ENCODE data around the gene CHGA.

The CHGA gene

DNA sequence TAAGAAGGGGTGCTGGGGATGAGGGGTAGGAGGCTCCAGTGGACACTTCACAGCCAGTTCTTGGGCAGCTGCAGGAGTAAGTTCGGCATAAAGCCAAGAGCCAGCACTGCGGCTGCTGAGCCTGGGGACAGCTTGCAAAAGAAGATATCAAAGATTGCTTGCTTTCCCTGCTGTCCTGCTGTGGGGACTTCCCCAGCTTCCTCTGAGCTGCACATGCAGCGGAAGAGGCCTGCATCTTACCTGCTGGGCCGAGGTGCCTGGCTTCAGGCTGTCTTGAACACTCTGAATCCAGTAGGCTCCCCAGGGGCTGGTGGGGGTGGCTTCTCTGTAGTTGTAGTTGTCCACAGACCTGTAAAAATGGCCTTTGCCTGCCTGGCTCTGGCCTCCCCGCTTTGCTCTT is 1.3 kb downstream of the CHGA start:
- TF ChIP-seq, protein P1, sequence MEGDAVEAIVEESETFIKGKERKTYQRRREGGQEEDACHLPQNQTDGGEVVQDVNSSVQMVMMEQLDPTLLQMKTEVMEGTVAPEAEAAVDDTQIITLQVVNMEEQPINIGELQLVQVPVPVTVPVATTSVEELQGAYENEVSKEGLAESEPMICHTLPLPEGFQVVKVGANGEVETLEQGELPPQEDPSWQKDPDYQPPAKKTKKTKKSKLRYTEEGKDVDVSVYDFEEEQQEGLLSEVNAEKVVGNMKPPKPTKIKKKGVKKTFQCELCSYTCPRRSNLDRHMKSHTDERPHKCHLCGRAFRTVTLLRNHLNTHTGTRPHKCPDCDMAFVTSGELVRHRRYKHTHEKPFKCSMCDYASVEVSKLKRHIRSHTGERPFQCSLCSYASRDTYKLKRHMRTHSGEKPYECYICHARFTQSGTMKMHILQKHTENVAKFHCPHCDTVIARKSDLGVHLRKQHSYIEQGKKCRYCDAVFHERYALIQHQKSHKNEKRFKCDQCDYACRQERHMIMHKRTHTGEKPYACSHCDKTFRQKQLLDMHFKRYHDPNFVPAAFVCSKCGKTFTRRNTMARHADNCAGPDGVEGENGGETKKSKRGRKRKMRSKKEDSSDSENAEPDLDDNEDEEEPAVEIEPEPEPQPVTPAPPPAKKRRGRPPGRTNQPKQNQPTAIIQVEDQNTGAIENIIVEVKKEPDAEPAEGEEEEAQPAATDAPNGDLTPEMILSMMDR (IDR thresholded peaks at IDR 0.05; ENCODE audit: insufficient read depth, low read depth, low read length, missing control alignments): no peak
- DNase-seq (ENCODE audit: low read depth): peak; percentile 49
- H3K4me3 ChIP-seq (ENCODE audit: low read depth, low read length): no peak overlapping the region

DNA sequence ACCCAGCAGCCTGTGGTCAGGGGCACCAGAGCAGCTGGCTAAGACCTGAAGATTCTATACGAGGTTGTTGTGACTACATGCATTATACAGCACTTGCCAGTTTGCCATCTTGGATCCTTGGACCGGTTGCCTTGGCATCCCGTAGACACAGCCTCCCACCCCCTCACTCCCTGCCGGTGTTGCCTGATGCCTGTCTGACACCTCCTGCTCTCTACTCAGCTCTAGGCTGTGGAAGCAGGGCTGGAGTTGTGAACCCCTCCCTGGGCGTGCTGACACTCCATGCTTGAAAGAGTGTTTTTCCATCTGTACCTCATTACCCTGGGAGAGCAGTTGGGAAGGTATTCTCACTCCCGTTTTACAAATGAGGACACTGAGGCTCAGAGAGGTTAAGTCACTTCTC is 2.5 kb downstream of the CHGA start:
- TF ChIP-seq, protein P1 (IDR thresholded peaks at IDR 0.05; ENCODE audit: insufficient read depth, low read depth, low read length, missing control alignments): no peak
- H3K4me3 ChIP-seq (ENCODE audit: low read depth, low read length): no peak overlapping the region
- no peak for DNase-seq (ENCODE audit: low read depth)

DNA sequence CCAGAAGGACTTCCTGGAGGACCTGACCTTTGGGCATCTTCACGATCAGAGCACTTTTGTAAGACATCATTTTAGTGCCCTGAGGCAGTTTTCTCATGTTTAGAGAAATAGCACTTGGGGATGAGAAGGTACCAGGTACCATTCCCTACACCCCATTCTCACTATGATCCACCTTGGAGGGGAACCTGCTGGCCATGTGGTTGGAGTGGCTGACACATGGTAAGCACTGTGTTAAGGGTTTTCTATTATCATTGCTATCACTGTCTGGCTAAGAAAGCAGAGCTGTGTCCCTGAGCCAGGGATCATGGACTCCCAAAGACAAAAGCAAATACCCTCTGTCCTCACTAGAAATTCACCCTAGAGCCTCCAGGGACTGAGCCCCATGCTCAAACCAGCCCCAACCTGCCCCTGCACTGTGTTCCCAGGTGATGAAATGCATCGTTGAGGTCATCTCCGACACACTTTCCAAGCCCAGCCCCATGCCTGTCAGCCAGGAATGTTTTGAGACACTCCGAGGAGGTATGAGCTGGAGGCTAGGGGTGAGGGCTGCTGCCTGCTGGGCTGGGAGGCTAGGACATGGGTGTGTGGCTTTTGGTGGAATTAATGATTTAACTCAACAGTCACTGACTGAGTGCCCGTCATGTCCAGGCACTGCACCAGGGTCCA is 3.4 kb downstream of the CHGA start:
- no peak overlapping the region for H3K4me3 ChIP-seq (ENCODE audit: low read depth, low read length)
- DNase-seq (ENCODE audit: low read depth): no peak
- TF ChIP-seq, protein P1 (IDR thresholded peaks at IDR 0.05; ENCODE audit: insufficient read depth, low read depth, low read length, missing control alignments): no peak

DNA sequence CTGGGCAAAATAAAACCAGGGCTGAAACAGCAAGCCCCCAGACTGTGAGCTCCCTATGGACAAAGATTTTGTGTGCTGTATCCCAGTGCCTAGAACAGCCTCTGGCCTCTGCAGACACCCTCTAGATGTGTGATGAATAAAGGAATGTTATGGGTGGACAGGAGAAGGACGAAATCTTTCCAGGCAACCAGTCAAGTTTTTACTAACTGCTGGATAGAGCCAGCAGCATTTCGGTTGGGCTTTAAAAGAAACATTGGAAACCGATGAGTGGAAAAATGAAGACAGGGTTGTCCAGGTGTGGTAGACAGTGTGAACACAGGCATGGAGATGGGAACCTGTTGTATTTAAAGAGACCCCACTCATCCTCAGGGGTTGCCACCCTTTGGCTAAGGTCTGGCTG is 4.0 kb downstream of the CHGA start:
- H3K4me3 ChIP-seq (ENCODE audit: low read depth, low read length): no peak overlapping the region
- no peak for DNase-seq (ENCODE audit: low read depth)
- TF ChIP-seq, protein P1 (IDR thresholded peaks at IDR 0.05; ENCODE audit: insufficient read depth, low read depth, low read length, missing control alignments): no peak

DNA sequence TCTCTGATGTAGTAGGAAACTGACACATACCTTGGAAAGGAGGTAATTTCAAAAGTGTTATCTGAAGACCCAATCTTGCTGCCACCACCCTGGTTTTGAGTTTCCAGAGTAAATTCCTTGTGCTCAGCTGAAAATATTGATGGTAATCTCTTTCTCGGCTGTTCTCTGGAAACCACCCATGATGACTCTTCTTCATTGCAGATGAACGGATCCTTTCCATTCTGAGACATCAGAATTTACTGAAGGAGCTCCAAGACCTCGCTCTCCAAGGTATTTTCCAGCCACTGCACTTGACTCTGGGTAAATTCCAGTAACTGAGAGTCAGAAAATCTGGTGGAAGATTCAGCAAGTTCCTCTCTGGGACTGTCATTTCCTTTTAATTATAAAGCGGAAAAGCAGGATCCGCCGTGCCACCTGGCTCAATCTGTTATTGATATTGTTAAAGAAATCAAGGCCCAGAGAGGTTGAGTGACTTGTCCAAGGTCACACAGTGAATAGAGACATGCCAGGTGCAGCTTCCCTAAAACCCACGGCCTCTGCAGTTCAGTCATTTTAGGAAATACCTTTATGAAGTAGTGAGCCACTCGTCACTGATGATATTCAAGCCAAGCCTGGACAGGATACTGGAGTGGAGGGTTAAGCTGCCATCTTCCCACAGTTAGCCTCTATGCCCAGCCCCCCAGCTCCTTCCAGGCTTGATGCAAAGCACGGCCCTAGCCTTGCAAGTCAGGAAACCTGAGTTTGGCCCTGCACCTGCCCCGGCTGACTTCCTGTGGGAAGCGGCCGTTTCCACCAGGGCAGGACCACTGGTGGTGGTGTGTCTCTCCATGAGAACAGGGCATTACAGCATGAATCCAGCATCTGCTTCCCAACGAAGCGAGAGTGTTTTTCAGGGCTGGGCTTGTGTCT is 4.7 kb downstream of the CHGA start:
- TF ChIP-seq, protein P1 (IDR thresholded peaks at IDR 0.05; ENCODE audit: insufficient read depth, low read depth, low read length, missing control alignments): no peak
- H3K4me3 ChIP-seq (ENCODE audit: low read depth, low read length): no peak overlapping the region
- DNase-seq (ENCODE audit: low read depth): no peak

DNA sequence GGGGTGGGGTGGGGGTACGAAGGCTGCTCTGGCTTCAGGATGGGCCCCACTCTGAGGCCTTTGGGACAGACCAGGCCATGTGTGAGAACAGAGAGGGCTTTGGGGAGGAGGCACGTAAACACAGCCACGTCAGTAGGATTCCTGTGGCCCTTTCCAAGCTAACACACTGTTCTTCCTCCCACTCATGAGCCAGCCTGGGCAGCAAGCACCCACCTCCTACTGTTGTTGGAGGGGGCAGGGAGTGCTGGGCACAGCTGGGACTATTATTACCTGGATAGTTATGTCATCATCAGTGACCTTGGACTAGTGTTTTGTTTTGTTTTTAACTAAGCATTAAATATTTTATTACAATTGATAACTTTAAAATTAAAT is 5.3 kb downstream of the CHGA start:
- H3K4me3 ChIP-seq (ENCODE audit: low read depth, low read length): no peak overlapping the region

More for the DNA sequence above, 5.3 kb downstream of the CHGA start:
- TF ChIP-seq, protein P1 (IDR thresholded peaks at IDR 0.05; ENCODE audit: insufficient read depth, low read depth, low read length, missing control alignments): no peak
- no peak for DNase-seq (ENCODE audit: low read depth)
